ENCODE measurements around the gene HSPA8. TPM values are rescaled to one million over a fixed set of nuclear protein-coding genes. Genes with fewer than 3 reads are reported as not detected.

HSPA8 gene
- total RNA-seq, 3 donors from 2014 or later (not counting 1 experiment from before 2014, with no cell fraction given): 577 to 684 (median 633) TPM

- Mint-ChIP-seq H3K4me1 (peaks cover 41 to 56% of the 10 kb centered on the region in 2 donors), H3K27me3 (ENCODE audit: low read depth in 2 of 2) (no peaks in the 10 kb centered on the region), H3K36me3 (peaks cover 32% of the 10 kb centered on the region), H3K27ac (peak overlapping the region; percentile 72 to 99), H3K9me3 (no peaks in the 10 kb centered on the region), H3K4me3 (no peak overlapping the region)
- 46% methylated on average over 9 of the region's 11 CpGs for WGBS (ENCODE audit: insufficient coverage)
- no peak overlapping the region for H3K27ac ChIP-seq (ENCODE audit: low read length)
- peaks cover 56% of the 10 kb centered on the region for H3K36me3 ChIP-seq (ENCODE audit: control insufficient read depth, insufficient read depth, low read length)
- no peaks in the 10 kb centered on the region for H3K27me3 ChIP-seq (ENCODE audit: control insufficient read depth, insufficient read depth, low read length)
- H3K9me3 ChIP-seq (ENCODE audit: control insufficient read depth, insufficient read depth, low read length): no peaks in the 10 kb centered on the region
- H3K4me3 ChIP-seq (ENCODE audit: low read length): no peak overlapping the region
- H3K4me1 ChIP-seq (ENCODE audit: control insufficient read depth, insufficient read depth, low read length): peaks cover 42% of the 10 kb centered on the region
- intact Hi-C loops (cut with micrococcal nuclease): loop anchor here (1.0 to 5.0 kb wide), 3 partner anchors 31 to 258 kb away; no protein-coding TSS in a partner anchor
- peak in 1 of 2 donors; percentile 85 for DNase-seq
- ATAC-seq: peak; percentile 85 to 95 (median 90)
- TF ChIP-seq CTCF (IDR thresholded peaks at IDR 0.05): peak; percentile 76
Observed at GRCh38 chr11:123054301-123055065, 7.5 kb downstream of the HSPA8 start.

- DNase-seq (no peak), ATAC-seq (no peak)
- no peaks in the 10 kb centered on the region for H3K27me3 ChIP-seq (ENCODE audit: control insufficient read depth, insufficient read depth, low read length)
- H3K36me3 Mint-ChIP-seq: peaks cover 18% of the 10 kb centered on the region
- peak overlapping the region; percentile 10 to 36 for H3K27ac Mint-ChIP-seq
- no peak overlapping the region for H3K4me3 Mint-ChIP-seq
- H3K4me1 Mint-ChIP-seq: peaks cover 27 to 42% of the 10 kb centered on the region in 2 donors
- peaks cover 32% of the 10 kb centered on the region for H3K4me1 ChIP-seq (ENCODE audit: control insufficient read depth, insufficient read depth, low read length)
- no peak overlapping the region for H3K27ac ChIP-seq (ENCODE audit: low read length)
- H3K36me3 ChIP-seq (ENCODE audit: control insufficient read depth, insufficient read depth, low read length): peaks cover 43% of the 10 kb centered on the region
- no peaks in the 10 kb centered on the region for H3K9me3 ChIP-seq (ENCODE audit: control insufficient read depth, insufficient read depth, low read length)
- TF ChIP-seq CTCF (IDR thresholded peaks at IDR 0.05): no peak
- intact Hi-C loops (cut with micrococcal nuclease): loop anchor here (5.0 kb wide), 1 partner anchor 191 kb away; no protein-coding TSS in a partner anchor
- WGBS (ENCODE audit: insufficient coverage): 93% methylated on average over 3 of the region's 5 CpGs
- no peaks in the 10 kb centered on the region for H3K9me3 Mint-ChIP-seq
- no peaks in the 10 kb centered on the region for H3K27me3 Mint-ChIP-seq (ENCODE audit: low read depth in 2 of 2)
- H3K4me3 ChIP-seq (ENCODE audit: low read length): no peak overlapping the region
Observed at GRCh38 chr11:123052901-123053721, 8.8 kb downstream of the HSPA8 start.

- Histone ChIP-seq H3K4me3 (ENCODE audit: low read length) (no peak overlapping the region), H3K27me3 (ENCODE audit: control insufficient read depth, insufficient read depth, low read length) (no peaks in the 10 kb centered on the region), H3K27ac (ENCODE audit: low read length) (no peak overlapping the region), H3K4me1 (ENCODE audit: control insufficient read depth, insufficient read depth, low read length) (peaks cover 21% of the 10 kb centered on the region), H3K36me3 (ENCODE audit: control insufficient read depth, insufficient read depth, low read length) (peaks cover 28% of the 10 kb centered on the region), H3K9me3 (ENCODE audit: control insufficient read depth, insufficient read depth, low read length) (no peaks in the 10 kb centered on the region)
- peaks cover 12 to 27% of the 10 kb centered on the region in 2 donors for H3K4me1 Mint-ChIP-seq
- no peak for TF ChIP-seq CTCF (IDR thresholded peaks at IDR 0.05)
- intact Hi-C loops (cut with micrococcal nuclease): loop anchor here (5.0 kb wide), 1 partner anchor 189 kb away; no protein-coding TSS in a partner anchor
- no peak for ATAC-seq
- no peaks in the 10 kb centered on the region for H3K9me3 Mint-ChIP-seq
- no peak overlapping the region for H3K4me3 Mint-ChIP-seq
- peak overlapping the region in 1 of 2 donors; percentile 4 for H3K27ac Mint-ChIP-seq
- DNase-seq: no peak
- H3K36me3 Mint-ChIP-seq: peaks cover 5% of the 10 kb centered on the region
- WGBS (ENCODE audit: insufficient coverage): 80% methylated on average over 1 of the region's 4 CpGs
- no peaks in the 10 kb centered on the region for H3K27me3 Mint-ChIP-seq (ENCODE audit: low read depth in 2 of 2)
Observed at GRCh38 chr11:123051634-123052033, 10.3 kb downstream of the HSPA8 start.
